ENCODE results near the gene TCFL5. TPM values are rescaled to one million over a fixed set of nuclear protein-coding genes. Genes with fewer than 3 reads are reported as not detected.

Gene TCFL5
- total and polyA plus RNA-seq, 10 of the 15 experiments (the other 5 are each of a cell fraction or from before 2014, with no cell fraction given) = 0.48 to 8.1 (median 3.8) TPM

- TF ChIP-seq HSF1 (IDR thresholded peaks at IDR 0.05; ENCODE audit: low read depth, low read length) (no peak), YY1 (IDR thresholded peaks at IDR 0.05; ENCODE audit: low read depth, low read length) (peak; percentile 62), ZNF24 (IDR thresholded peaks at IDR 0.05) (no peak), POLR2AphosphoS5 (IDR thresholded peaks at IDR 0.05; ENCODE audit: low read length) (peak; percentile 54; the same call in 1 of the 2 replicates), CREM (IDR thresholded peaks at IDR 0.05; ENCODE audit: low read depth) (no peak), NRF1 (conservative IDR thresholded peaks at IDR 0.05; ENCODE audit: low read depth, low read length) (no peak), BACH1 (IDR thresholded peaks at IDR 0.05; ENCODE audit: borderline replicate concordance) (peak; percentile 43; the same call in 1 of the 2 replicates), NFXL1 (IDR thresholded peaks at IDR 0.05; ENCODE audit: borderline replicate concordance) (peak; percentile 85; the same call in 1 of the 2 replicates), TBL1XR1 (IDR thresholded peaks at IDR 0.05; ENCODE audit: low read depth, low read length) (no peak), SMAD1 (IDR thresholded peaks at IDR 0.05; ENCODE audit: low read depth, partially characterized antibody) (no peak), RB1 (IDR thresholded peaks at IDR 0.05; ENCODE audit: borderline replicate concordance) (no peak; the same call in 1 of the 2 replicates), EP300 (IDR thresholded peaks at IDR 0.05; ENCODE audit: borderline replicate concordance in 1 of 2, control insufficient read depth in 1 of 2, low read depth in 2 of 2, low read length in 2 of 2) (no peak), KAT2A (conservative IDR thresholded peaks at IDR 0.05; ENCODE audit: control insufficient read depth, low read depth, low read length) (no peak), LARP7 (IDR thresholded peaks at IDR 0.05) (peak; percentile 74), HCFC1 (IDR thresholded peaks at IDR 0.05; ENCODE audit: low read length) (no peak), TAF1 (IDR thresholded peaks at IDR 0.05; ENCODE audit: borderline replicate concordance, low read depth, low read length) (0 out of 2 replicates have a peak, but pooled peaks have one; percentile 29), PAX8 (IDR thresholded peaks at IDR 0.05) (no peak), NR2C1 (IDR thresholded peaks at IDR 0.05) (no peak), SREBF2 (IDR thresholded peaks at IDR 0.05; ENCODE audit: low read length) (no peak), PRDM15 (CRISPR knock-in tag; IDR thresholded peaks at IDR 0.05) (no peak), GATAD2B (conservative IDR thresholded peaks at IDR 0.05; ENCODE audit: low read depth) (peak; percentile 77), CREB1 (IDR thresholded peaks at IDR 0.05; ENCODE audit: low read depth) (peak; percentile 40; the same call in 1 of the 2 replicates)
- TF ChIP-seq, protein P1, sequence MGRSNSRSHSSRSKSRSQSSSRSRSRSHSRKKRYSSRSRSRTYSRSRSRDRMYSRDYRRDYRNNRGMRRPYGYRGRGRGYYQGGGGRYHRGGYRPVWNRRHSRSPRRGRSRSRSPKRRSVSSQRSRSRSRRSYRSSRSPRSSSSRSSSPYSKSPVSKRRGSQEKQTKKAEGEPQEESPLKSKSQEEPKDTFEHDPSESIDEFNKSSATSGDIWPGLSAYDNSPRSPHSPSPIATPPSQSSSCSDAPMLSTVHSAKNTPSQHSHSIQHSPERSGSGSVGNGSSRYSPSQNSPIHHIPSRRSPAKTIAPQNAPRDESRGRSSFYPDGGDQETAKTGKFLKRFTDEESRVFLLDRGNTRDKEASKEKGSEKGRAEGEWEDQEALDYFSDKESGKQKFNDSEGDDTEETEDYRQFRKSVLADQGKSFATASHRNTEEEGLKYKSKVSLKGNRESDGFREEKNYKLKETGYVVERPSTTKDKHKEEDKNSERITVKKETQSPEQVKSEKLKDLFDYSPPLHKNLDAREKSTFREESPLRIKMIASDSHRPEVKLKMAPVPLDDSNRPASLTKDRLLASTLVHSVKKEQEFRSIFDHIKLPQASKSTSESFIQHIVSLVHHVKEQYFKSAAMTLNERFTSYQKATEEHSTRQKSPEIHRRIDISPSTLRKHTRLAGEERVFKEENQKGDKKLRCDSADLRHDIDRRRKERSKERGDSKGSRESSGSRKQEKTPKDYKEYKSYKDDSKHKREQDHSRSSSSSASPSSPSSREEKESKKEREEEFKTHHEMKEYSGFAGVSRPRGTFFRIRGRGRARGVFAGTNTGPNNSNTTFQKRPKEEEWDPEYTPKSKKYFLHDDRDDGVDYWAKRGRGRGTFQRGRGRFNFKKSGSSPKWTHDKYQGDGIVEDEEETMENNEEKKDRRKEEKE (IDR thresholded peaks at IDR 0.05) = no peak
Observed at GRCh38 chr20:62804627-62805154, 56.9 kb downstream of the TCFL5 start, which contains the start of gene OGFR (continued).
